Activated naive CD4-positive, alpha-beta T cell treated with Interleukin-2 at 50 U/mL for 16 hours (primary cell): Measurements from ENCODE around the gene DTNA.
"Not testable (repeated sequence)": the region's sequence is repeated elsewhere in the genome, so short reads cannot be mapped to it uniquely, and the experiment has no call there.

Experiments used
- DNase-seq: peaks from one replicate; pipeline ENCODE4 v3.0.0-alpha.2; 2020

DTNA gene

GRCh38 chr18:34911661-34912384 is 201.7 kb downstream of the DTNA start:
- no peak for DNase-seq

- DNase-seq, result no peak
Observed at GRCh38 chr18:34913837-34914661, 204.0 kb downstream of the DTNA start.

GRCh38 chr18:34915046-34915445 is 204.9 kb downstream of the DTNA start:
- DNase-seq, result no peak

GRCh38 chr18:34916539-34916938 is 206.4 kb downstream of the DTNA start:
- not testable (repeated sequence) for DNase-seq

GRCh38 chr18:34918856-34919255 is 208.8 kb downstream of the DTNA start:
- DNase-seq, result no peak

- no peak for DNase-seq
Observed at GRCh38 chr18:34921226-34921625, 211.1 kb downstream of the DTNA start.

GRCh38 chr18:34921811-34922385 is 211.8 kb downstream of the DTNA start:
- DNase-seq, result no peak

- not testable (repeated sequence) for DNase-seq
Observed at GRCh38 chr18:34922594-34922993, 212.5 kb downstream of the DTNA start.

GRCh38 chr18:34923911-34924310 is 213.8 kb downstream of the DTNA start:
- DNase-seq, result no peak

GRCh38 chr18:34926683-34927082 is 216.6 kb downstream of the DTNA start:
- no peak for DNase-seq

- no peak for DNase-seq
Observed at GRCh38 chr18:34928088-34928753, 218.1 kb downstream of the DTNA start.

GRCh38 chr18:34928754-34929335 is 218.7 kb downstream of the DTNA start:
- DNase-seq, result no peak

GRCh38 chr18:34929336-34929780 is 219.3 kb downstream of the DTNA start:
- no peak for DNase-seq

GRCh38 chr18:34932363-34932762 is 222.3 kb downstream of the DTNA start:
- DNase-seq, result no peak

GRCh38 chr18:34932792-34933466 is 222.8 kb downstream of the DTNA start:
- no peak for DNase-seq

- DNase-seq, result no peak
Observed at GRCh38 chr18:34933909-34934661, 224.0 kb downstream of the DTNA start.

- no peak for DNase-seq
Observed at GRCh38 chr18:34936772-34937171, 226.7 kb downstream of the DTNA start.

- DNase-seq, result no peak
Observed at GRCh38 chr18:34938090-34938489, 228.0 kb downstream of the DTNA start.
